ENCODE results near the gene TCF3. TPM values are rescaled to one million over a fixed set of nuclear protein-coding genes. Genes with fewer than 3 reads are reported as not detected.
"Not testable (repeated sequence)": the region's sequence is repeated elsewhere in the genome, so short reads cannot be mapped to it uniquely, and the experiment has no call there.

The TCF3 gene
- polyA plus RNA-seq, 2 donors: 23.1 to 27.1 TPM

DNA sequence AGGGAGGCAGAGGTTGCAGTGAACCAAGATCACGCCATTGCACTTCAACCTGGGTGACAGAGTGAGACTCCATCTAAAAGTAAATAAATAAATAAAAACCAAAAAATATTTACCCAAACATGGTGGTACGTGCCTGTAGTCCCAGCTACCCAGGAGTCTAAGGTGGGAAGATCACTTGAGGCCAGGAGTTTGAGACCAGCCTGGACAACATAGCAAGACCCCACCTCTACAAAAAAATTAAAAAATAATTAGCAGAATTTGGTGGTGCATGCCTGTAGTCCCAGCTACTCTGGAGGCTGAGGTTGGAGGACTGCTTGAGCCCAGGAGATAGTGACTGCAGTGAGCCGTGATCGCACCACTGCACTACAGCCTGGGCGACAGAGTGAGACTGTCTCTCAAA is 33.4 kb upstream of the TCF3 start:
- not testable (repeated sequence) for H3K9me3 ChIP-seq (ENCODE audit: control insufficient read depth in 2 of 2, insufficient read depth in 1 of 2, low read depth in 1 of 2, low read length in 1 of 2); H3K4me1 ChIP-seq (ENCODE audit: control insufficient read depth in 2 of 2, insufficient read depth in 2 of 2, low read length in 1 of 2); H3K36me3 ChIP-seq (ENCODE audit: control insufficient read depth in 2 of 2, insufficient read depth in 2 of 2, low read length in 1 of 2); H3K27ac ChIP-seq (ENCODE audit: low read depth in 2 of 2, low read length in 1 of 2); H3K4me3 ChIP-seq (ENCODE audit: low read depth in 1 of 2, low read length in 2 of 2)
- WGBS, 2 donors: 86 to 91% methylated on average over 5 of the region's 5 CpGs
- H3K27me3 ChIP-seq (ENCODE audit: control insufficient read depth in 1 of 2, insufficient read depth in 2 of 2, low read length in 2 of 2): peaks cover 0 to 12% of the 10 kb centered on the region in 2 donors

DNA sequence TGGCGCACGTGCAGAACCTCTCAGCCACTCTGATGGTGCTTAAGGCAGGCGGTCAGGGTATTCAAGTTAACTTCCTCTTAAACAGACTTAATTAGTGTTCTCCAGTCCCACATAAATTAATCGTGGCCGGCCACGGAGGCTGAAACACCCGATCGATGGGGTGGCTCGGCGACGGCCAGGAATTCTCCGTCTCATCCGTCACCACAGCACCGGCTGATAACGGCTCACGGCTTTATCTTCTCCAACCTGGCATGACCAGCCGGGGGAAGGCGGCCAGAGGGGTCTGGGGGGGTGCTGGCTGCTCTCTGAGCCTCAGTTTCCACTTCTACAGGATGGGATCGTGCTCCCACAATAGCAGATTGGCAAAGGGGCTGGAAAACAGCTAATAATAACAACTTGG is 32.6 kb upstream of the TCF3 start:
- H3K9me3 ChIP-seq (ENCODE audit: control insufficient read depth in 2 of 2, insufficient read depth in 1 of 2, low read depth in 1 of 2, low read length in 1 of 2): no peaks in the 10 kb centered on the region
- 43 to 60% methylated on average over 19 of the region's 19 CpGs for WGBS, 2 donors
- no peaks in the 10 kb centered on the region for H3K36me3 ChIP-seq (ENCODE audit: control insufficient read depth in 2 of 2, insufficient read depth in 2 of 2, low read length in 1 of 2)
- H3K4me3 ChIP-seq (ENCODE audit: low read depth in 1 of 2, low read length in 2 of 2): no peak overlapping the region
- H3K27ac ChIP-seq (ENCODE audit: low read depth in 2 of 2, low read length in 1 of 2): no peak overlapping the region
- H3K27me3 ChIP-seq (ENCODE audit: control insufficient read depth in 1 of 2, insufficient read depth in 2 of 2, low read length in 2 of 2): peaks cover 0 to 7% of the 10 kb centered on the region in 2 donors
- peaks cover 2 to 3% of the 10 kb centered on the region in 2 donors for H3K4me1 ChIP-seq (ENCODE audit: control insufficient read depth in 2 of 2, insufficient read depth in 2 of 2, low read length in 1 of 2)

DNA sequence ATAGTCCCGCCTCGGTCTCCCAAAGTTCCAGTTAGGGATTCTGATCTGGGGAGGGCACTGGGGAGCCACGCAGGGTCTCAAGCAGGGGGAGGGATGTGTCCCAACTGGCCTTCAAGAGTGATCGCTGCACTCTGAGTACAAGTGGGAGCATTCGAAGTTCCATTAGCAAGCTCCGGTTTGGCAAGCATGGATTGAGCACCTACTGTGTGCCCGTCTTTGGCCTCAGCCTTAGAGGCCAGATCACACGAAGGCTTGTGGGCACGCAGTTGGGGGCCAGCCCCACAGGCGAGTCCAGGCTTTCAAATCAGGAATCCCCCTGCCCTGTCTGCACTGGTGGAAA is 32.1 kb upstream of the TCF3 start:
- no peak overlapping the region for H3K4me3 ChIP-seq (ENCODE audit: low read depth in 1 of 2, low read length in 2 of 2)
- H3K4me1 ChIP-seq (ENCODE audit: control insufficient read depth in 2 of 2, insufficient read depth in 2 of 2, low read length in 1 of 2): peaks cover 2 to 3% of the 10 kb centered on the region in 2 donors
- no peaks in the 10 kb centered on the region for H3K9me3 ChIP-seq (ENCODE audit: control insufficient read depth in 2 of 2, insufficient read depth in 1 of 2, low read depth in 1 of 2, low read length in 1 of 2)
- WGBS, 2 donors: 75 to 79% methylated on average over 10 of the region's 10 CpGs
- H3K27me3 ChIP-seq (ENCODE audit: control insufficient read depth in 1 of 2, insufficient read depth in 2 of 2, low read length in 2 of 2): peaks cover 0 to 10% of the 10 kb centered on the region in 2 donors
- no peak overlapping the region for H3K27ac ChIP-seq (ENCODE audit: low read depth in 2 of 2, low read length in 1 of 2)
- no peaks in the 10 kb centered on the region for H3K36me3 ChIP-seq (ENCODE audit: control insufficient read depth in 2 of 2, insufficient read depth in 2 of 2, low read length in 1 of 2)

DNA sequence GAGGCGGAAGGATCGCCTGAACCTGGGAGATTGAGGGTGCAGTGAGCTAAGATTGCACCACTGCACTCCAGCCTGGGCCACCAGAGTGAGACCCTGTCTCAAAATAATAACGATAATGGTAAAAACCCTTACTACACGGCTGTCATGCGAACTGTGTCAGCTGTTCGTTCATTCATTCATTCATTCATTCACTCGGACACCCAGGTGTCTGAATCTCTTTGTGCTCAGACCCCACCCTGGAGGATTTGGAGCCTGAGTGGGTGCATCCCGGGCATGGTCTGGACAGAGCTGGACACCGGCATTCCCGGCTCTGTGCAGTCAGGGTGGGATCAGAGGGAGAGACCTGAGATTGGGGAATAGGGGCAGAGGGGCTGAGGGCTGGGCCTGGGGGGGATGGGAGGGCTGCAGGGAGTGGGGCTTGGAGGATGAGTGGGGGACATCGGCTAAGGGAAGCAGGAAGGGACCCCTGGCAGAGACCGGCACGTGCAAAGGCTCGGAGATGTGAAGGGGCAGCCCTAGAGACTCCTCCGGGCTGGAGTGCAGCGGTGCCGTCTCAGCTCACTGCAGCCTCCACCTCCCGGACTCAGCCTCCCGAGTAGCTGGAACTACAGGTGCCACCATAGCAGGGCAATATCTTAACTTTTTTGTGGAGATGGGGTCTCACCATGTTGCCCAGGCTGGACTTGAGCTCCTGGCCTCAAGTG is 31.6 kb upstream of the TCF3 start:
- Histone ChIP-seq H3K27ac (ENCODE audit: low read depth in 2 of 2, low read length in 1 of 2) (no peak overlapping the region), H3K4me3 (ENCODE audit: low read depth in 1 of 2, low read length in 2 of 2) (no peak overlapping the region), H3K36me3 (ENCODE audit: control insufficient read depth in 2 of 2, insufficient read depth in 2 of 2, low read length in 1 of 2) (no peaks in the 10 kb centered on the region), H3K27me3 (ENCODE audit: control insufficient read depth in 1 of 2, insufficient read depth in 2 of 2, low read length in 2 of 2) (peaks cover 0 to 10% of the 10 kb centered on the region in 2 donors), H3K4me1 (ENCODE audit: control insufficient read depth in 2 of 2, insufficient read depth in 2 of 2, low read length in 1 of 2) (peaks cover 2 to 3% of the 10 kb centered on the region in 2 donors), H3K9me3 (ENCODE audit: control insufficient read depth in 2 of 2, insufficient read depth in 1 of 2, low read depth in 1 of 2, low read length in 1 of 2) (no peaks in the 10 kb centered on the region)
- 66 to 73% methylated on average over 15 to 19 of the region's 19 CpGs for WGBS, 2 donors

DNA sequence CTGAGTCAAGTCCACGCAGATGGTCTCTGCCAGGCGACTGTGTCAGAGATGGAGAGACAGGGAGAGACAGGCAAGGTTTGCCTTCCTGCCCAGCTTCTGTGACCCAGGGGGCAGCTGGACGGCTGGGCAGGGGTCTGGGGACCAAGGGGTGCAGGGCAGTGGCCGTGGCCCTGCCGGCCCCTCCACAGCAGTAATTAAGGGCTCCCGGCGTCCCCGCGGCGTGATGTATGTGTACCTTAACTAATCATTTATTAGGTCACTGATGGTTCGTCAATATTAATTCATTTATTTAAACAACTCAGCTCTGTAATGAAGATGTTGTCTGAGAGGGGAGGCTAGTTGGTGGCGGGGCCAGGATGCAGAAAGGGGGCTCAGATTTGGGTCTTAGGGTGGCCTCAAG is 28.6 kb upstream of the TCF3 start:
- Histone ChIP-seq H3K27ac (ENCODE audit: low read depth in 2 of 2, low read length in 1 of 2) (no peak overlapping the region), H3K9me3 (ENCODE audit: control insufficient read depth in 2 of 2, insufficient read depth in 1 of 2, low read depth in 1 of 2, low read length in 1 of 2) (no peaks in the 10 kb centered on the region), H3K27me3 (ENCODE audit: control insufficient read depth in 1 of 2, insufficient read depth in 2 of 2, low read length in 2 of 2) (peaks cover 0 to 18% of the 10 kb centered on the region in 2 donors), H3K4me3 (ENCODE audit: low read depth in 1 of 2, low read length in 2 of 2) (no peak overlapping the region), H3K4me1 (ENCODE audit: control insufficient read depth in 2 of 2, insufficient read depth in 2 of 2, low read length in 1 of 2) (peaks cover 0 to 3% of the 10 kb centered on the region in 2 donors), H3K36me3 (ENCODE audit: control insufficient read depth in 2 of 2, insufficient read depth in 2 of 2, low read length in 1 of 2) (no peaks in the 10 kb centered on the region)
- 59 to 66% methylated on average over 12 of the region's 12 CpGs for WGBS, 2 donors

DNA sequence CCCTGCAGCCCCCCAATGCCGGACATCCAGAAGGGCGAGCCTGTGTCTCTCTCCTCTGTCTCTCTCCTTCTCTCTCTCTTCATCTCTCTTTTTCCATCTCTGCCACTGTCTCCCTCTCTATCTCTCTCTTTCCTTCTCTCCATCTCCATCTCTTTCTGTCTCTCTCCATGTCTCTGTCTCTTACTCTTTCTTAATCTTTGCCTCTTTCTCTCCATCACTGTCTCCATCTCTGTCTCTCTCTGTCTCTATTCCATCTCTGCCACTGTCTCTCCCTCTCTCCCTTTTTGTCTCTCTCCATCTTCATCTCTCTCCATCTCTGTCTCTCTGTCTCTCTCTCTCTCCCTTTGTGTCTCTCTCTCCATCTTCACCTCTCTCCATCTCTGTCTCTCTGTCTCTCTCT is 25.7 kb upstream of the TCF3 start:
- H3K4me1 ChIP-seq (ENCODE audit: control insufficient read depth in 2 of 2, insufficient read depth in 2 of 2, low read length in 1 of 2): peaks cover 0 to 3% of the 10 kb centered on the region in 2 donors
- peaks cover 0 to 24% of the 10 kb centered on the region in 2 donors for H3K27me3 ChIP-seq (ENCODE audit: control insufficient read depth in 1 of 2, insufficient read depth in 2 of 2, low read length in 2 of 2)
- no peak overlapping the region for H3K4me3 ChIP-seq (ENCODE audit: low read depth in 1 of 2, low read length in 2 of 2)
- no peak overlapping the region for H3K27ac ChIP-seq (ENCODE audit: low read depth in 2 of 2, low read length in 1 of 2)
- H3K36me3 ChIP-seq (ENCODE audit: control insufficient read depth in 2 of 2, insufficient read depth in 2 of 2, low read length in 1 of 2): no peaks in the 10 kb centered on the region
- 72 to 83% methylated on average over 2 of the region's 2 CpGs for WGBS, 2 donors
- no peaks in the 10 kb centered on the region for H3K9me3 ChIP-seq (ENCODE audit: control insufficient read depth in 2 of 2, insufficient read depth in 1 of 2, low read depth in 1 of 2, low read length in 1 of 2)

DNA sequence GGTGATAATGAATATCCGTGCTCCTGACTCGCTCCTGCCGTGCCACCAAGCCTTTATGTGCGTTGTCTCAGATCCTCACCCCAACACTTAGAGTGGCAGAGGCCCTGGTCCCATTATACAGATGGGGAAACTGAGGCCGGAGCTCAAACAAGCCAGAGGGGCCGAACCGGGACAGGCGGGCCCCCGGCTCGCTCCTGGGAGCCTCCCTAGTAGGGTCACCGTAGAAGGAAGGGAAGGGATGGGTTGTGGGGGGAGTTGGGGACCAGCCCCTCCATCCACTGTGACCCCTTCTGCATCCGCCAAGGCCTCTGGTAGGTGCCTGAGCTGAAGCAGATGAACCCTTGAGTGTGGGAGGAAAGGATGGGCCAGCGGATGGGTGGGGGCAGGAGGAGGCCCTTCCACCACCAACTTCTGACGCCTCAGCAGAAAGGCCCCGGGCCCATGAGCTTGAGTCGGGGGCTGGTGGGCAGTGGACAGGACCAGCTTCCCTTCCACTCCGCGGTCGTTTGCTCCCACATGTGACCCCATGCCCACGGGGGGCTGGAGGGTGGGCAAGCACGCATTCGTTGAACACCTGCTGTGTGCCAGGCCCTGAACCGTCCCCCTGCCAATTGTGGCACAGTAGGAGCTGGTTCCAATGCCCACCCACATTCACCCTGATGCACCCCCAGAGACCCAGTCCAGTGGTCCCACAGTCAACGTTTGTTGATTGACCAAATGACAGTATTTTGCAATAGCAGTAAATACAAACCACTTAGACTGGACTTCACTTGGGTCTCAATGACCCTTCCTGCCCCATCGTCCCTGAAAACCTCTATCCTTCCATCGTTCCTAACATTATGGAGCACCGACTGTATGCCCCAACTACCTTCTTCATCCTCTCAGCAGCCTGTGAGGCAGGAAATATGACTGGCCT is 24.2 kb upstream of the TCF3 start:
- Histone ChIP-seq H3K27ac (ENCODE audit: low read depth in 2 of 2, low read length in 1 of 2) (no peak overlapping the region), H3K4me3 (ENCODE audit: low read depth in 1 of 2, low read length in 2 of 2) (no peak overlapping the region), H3K9me3 (ENCODE audit: control insufficient read depth in 2 of 2, insufficient read depth in 1 of 2, low read depth in 1 of 2, low read length in 1 of 2) (no peaks in the 10 kb centered on the region), H3K36me3 (ENCODE audit: control insufficient read depth in 2 of 2, insufficient read depth in 2 of 2, low read length in 1 of 2) (no peaks in the 10 kb centered on the region), H3K4me1 (ENCODE audit: control insufficient read depth in 2 of 2, insufficient read depth in 2 of 2, low read length in 1 of 2) (no peaks in the 10 kb centered on the region), H3K27me3 (ENCODE audit: control insufficient read depth in 1 of 2, insufficient read depth in 2 of 2, low read length in 2 of 2) (peaks cover 0 to 20% of the 10 kb centered on the region in 2 donors)
- WGBS, 2 donors: 49 to 54% methylated on average over 27 of the region's 27 CpGs

DNA sequence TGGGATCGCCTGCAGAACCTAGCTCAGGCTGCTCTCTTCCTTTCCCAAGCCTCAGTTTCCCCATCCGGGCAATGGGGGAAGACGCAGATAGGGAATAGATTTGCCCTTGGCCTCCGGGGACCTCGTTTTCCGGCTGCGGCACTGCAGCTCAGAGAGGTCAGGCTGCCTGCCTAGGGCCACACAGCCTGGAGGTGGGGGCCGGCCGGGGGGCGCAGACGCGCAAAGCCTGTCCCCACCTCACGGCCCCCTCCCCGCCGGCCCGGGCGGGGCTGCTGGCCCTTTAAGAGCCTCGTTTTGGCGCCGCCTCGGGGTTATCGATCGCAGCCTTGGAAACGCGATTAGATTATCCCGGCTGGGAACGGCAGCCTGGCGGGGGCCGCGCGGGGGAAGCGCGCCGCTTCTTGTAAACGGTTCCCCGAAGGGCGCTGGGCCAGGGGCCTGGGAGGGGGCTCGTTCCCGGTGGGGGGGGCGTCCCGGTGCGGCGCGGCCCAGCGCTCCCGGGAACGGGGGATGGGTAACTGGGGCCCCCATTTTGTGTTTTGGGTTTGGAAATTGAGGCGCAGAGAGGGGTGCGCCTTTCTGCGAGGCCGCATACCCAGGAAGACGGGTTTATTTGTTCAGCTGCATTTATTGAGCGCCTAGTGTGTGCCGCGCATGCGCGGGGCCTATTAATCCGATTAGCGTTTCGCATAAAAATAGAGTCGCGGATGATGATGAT is 23.4 kb upstream of the TCF3 start:
- Histone ChIP-seq H3K36me3 (ENCODE audit: control insufficient read depth in 2 of 2, insufficient read depth in 2 of 2, low read length in 1 of 2) (no peaks in the 10 kb centered on the region), H3K4me1 (ENCODE audit: control insufficient read depth in 2 of 2, insufficient read depth in 2 of 2, low read length in 1 of 2) (no peaks in the 10 kb centered on the region), H3K27me3 (ENCODE audit: control insufficient read depth in 1 of 2, insufficient read depth in 2 of 2, low read length in 2 of 2) (peaks cover 0 to 20% of the 10 kb centered on the region in 2 donors), H3K4me3 (ENCODE audit: low read depth in 1 of 2, low read length in 2 of 2) (no peak overlapping the region), H3K27ac (ENCODE audit: low read depth in 2 of 2, low read length in 1 of 2) (no peak overlapping the region), H3K9me3 (ENCODE audit: control insufficient read depth in 2 of 2, insufficient read depth in 1 of 2, low read depth in 1 of 2, low read length in 1 of 2) (no peaks in the 10 kb centered on the region)
- 6 to 9% methylated on average over 60 to 62 of the region's 62 CpGs for WGBS, 2 donors

DNA sequence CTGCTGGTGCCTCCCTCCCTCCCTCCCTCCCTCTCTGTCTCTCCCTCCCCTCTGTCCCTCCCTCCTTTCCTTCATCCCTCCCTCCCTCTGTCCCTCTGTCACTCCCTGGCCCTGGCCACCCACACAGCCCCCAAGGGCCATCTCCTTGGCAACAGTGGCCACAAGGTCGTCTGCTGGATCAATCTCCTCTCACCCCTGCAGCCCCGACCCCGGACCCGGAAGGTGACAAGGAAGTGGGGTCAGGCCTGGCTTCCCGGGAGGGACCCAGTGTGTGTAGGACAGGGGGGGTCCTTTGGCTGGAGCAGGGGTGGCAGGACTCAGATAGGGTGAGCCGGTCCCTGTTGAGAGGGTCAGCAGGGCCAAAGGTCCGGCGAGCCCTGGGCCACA is 21.9 kb upstream of the TCF3 start:
- no peaks in the 10 kb centered on the region for H3K4me1 ChIP-seq (ENCODE audit: control insufficient read depth in 2 of 2, insufficient read depth in 2 of 2, low read length in 1 of 2)
- H3K27ac ChIP-seq (ENCODE audit: low read depth in 2 of 2, low read length in 1 of 2): no peak overlapping the region
- peaks cover 0 to 19% of the 10 kb centered on the region in 2 donors for H3K27me3 ChIP-seq (ENCODE audit: control insufficient read depth in 1 of 2, insufficient read depth in 2 of 2, low read length in 2 of 2)
- no peaks in the 10 kb centered on the region for H3K9me3 ChIP-seq (ENCODE audit: control insufficient read depth in 2 of 2, insufficient read depth in 1 of 2, low read depth in 1 of 2, low read length in 1 of 2)
- WGBS, 2 donors: 34 to 47% methylated on average over 8 of the region's 8 CpGs
- H3K4me3 ChIP-seq (ENCODE audit: low read depth in 1 of 2, low read length in 2 of 2): no peak overlapping the region
- no peaks in the 10 kb centered on the region for H3K36me3 ChIP-seq (ENCODE audit: control insufficient read depth in 2 of 2, insufficient read depth in 2 of 2, low read length in 1 of 2)

Measured in esophagus (tissue), 2 donors.